NCI-H146 treated with DMSO at 0.1 percent for 48 hours (cell line): ENCODE results near the gene WT1.

Experiments used
- DNase-seq: peaks from one replicate; lab custom pipeline; 2025; ENCODE audit not compliant: unreplicated experiment; lab: John Stamatoyannopoulos, UW

WT1 gene

GRCh38 chr11:32425761-32426160 is 9.6 kb downstream of the WT1 start:
- no peak for DNase-seq

GRCh38 chr11:32422545-32422944 is 12.8 kb downstream of the WT1 start:
- DNase-seq: no peak

- no peak for DNase-seq
These were observed 13.3 kb downstream of the WT1 start for GRCh38 chr11:32421992-32422391.

GRCh38 chr11:32420937-32421901 is 14.1 kb downstream of the WT1 start:
- no peak for DNase-seq

DNA sequence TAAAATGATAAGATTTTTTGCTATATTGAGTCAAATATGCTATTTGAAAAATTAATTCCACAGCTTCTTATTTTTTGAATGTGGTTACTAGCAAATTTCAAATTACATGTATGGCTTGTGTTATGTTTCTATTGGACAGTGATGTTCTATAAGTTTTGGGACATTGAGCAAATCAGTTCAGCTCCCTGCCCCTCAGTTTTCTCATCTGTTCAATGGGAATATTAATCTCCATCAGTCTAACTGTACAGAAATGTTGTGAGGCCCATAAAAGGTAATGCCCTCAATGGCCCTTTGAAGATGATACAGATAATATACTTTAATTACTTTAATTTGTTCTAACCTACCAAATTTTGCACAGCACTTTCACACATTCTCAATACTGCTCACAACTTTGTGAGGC is 15.2 kb downstream of the WT1 start:
- no peak for DNase-seq

DNA sequence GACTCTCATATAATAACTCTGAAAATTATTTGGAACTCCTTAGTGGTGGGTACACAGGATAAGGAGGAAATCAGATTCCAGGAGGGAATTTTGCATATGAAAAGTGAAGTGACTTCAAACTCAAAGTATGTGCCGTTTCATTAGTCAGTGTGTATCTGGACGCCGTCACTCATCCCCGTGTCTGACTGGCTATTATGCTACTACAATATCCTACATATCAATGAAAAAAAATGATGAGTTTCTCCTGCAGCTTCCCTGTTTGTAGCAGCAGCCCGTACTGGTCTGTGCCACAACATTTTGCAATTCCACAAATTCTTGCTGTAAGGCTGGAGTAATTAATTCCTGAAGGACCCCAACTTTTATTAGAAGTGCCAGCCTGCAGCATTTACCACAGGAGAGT is 16.5 kb downstream of the WT1 start:
- no peak for DNase-seq

- DNase-seq: no peak
These were observed 17.5 kb downstream of the WT1 start for GRCh38 chr11:32417806-32418205.

DNA sequence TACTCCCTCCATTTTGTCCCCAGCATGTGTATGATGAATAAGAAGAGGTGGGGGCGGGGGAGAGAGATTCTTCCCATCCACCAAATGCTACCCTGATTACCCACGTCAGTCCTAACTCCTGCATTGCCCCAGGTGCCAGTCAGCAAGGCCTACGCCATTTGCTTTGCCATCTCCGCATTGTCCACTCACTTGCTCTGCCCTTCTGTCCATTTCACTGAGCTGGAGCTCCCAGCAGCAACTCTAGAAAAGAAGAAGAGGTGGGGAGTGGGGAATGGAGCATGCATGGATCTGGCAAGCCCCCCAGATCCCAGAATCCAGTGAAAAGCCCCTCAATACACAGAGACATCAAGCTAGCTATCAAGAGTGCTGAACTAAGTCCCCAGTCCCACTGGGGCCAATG is 19.0 kb downstream of the WT1 start:
- DNase-seq: no peak

- DNase-seq: no peak
These were observed 20.4 kb downstream of the WT1 start for GRCh38 chr11:32414925-32415324.

- DNase-seq: no peak
These were observed 23.3 kb downstream of the WT1 start for GRCh38 chr11:32411942-32412615.

- no peak for DNase-seq
These were observed 29.7 kb downstream of the WT1 start for GRCh38 chr11:32405592-32405991.

- no peak for DNase-seq
These were observed 32.5 kb downstream of the WT1 start for GRCh38 chr11:32402836-32403235.

GRCh38 chr11:32400670-32401369 is 34.5 kb downstream of the WT1 start:
- no peak for DNase-seq

DNA sequence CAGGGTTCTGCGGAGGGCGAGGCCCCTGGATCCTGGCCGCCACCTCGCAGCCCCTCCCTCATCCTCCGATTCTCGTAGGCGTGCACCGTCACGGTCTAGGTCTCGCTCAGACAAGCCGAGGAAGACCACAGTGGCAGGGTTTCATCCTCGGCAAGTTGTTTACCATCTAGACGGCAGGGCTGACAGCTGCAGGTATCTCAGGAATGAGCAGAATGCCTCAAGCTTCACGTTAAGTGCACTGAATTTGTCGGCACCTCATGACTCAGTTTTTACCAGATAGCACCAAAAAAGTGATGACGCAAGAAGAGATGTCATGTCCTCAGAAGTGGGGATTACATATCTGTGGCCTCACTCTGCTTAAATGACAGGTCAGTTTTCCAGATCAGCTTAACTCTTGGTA is 35.1 kb downstream of the WT1 start:
- DNase-seq: no peak

GRCh38 chr11:32396991-32397390 is 38.3 kb downstream of the WT1 start:
- DNase-seq: no peak

GRCh38 chr11:32396331-32396730 is 39.0 kb downstream of the WT1 start:
- DNase-seq: no peak

DNA sequence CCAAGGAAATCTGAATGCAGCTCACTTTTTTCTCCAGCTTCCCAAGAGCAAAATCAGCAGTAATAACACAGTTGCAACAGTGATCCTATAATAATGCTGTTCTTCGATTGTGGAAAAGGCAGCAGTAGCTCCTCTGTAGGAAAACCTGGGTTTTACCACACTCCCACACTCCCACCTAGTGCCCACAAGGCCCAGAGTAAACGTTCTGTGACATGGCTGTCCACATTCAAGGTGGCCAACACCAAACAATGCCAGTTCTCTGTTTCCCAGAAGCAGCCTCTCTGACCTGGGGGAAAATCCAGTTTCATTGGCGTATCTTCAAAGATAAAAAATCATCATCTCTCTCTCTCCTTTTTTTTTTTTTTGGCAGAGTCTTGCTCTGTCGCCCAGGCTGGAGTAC is 40.2 kb downstream of the WT1 start:
- DNase-seq: no peak

GRCh38 chr11:32392840-32393239 is 42.5 kb downstream of the WT1 start:
- DNase-seq: no peak

GRCh38 chr11:32391956-32392553 is 43.3 kb downstream of the WT1 start:
- no peak for DNase-seq

DNA sequence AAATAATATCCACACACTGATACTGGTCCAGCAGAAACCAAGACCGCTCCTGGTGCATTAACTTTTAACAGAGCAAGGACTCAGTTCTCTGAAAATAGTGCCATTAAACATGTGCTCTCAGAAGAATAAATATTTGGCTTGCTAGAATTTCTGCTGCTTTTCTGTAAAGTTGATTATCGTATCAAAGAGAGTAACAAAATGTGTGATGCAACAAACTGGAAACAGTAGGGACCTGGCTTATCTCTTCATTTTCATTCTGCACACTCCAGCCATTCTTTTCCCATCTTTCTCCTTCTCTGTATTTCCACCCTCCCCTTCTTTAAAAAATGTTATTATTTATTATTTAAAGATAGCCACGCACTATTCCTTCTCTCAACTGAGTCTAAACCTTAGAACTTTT is 43.9 kb downstream of the WT1 start:
- no peak for DNase-seq

DNA sequence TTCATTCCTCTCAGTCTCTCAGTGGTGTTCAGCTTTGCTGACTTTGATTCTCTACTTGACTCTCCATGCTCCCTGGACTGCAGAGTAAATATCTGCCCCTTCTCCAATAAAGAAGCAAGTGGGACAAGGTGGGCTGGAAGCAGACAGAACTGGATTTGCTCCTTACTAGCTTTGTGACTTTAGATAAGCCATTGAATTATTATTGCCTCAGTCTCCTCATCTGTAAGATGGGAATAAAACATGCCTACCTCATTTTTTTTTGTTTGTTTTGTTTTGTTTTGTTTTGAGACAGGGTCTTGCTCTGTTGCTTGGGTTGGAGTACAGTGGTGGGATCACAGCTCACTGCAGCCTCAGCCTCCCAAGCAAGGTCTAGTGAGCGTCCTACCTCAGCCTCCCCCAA is 44.6 kb downstream of the WT1 start:
- no peak for DNase-seq
